ENCODE results near the gene APBA3.

APBA3 gene

GRCh38 chr19:3725640-3726310 is 35.7 kb downstream of the APBA3 start:
- peak; percentile 63 for ATAC-seq
- no peak for TF ChIP-seq ZC3H10 (CRISPR knock-in tag; IDR thresholded peaks at IDR 0.05)
- TF ChIP-seq ZNF8 (CRISPR knock-in tag; IDR thresholded peaks at IDR 0.05) = no peak
- TF ChIP-seq ZFP30 (CRISPR knock-in tag; IDR thresholded peaks at IDR 0.05) = no peak
- TF ChIP-seq OSR1 (CRISPR knock-in tag; IDR thresholded peaks at IDR 0.05) = no peak
- no peak for TF ChIP-seq ESRRG (CRISPR knock-in tag; IDR thresholded peaks at IDR 0.05)
- no peak for TF ChIP-seq PPARA (CRISPR knock-in tag; IDR thresholded peaks at IDR 0.05; ENCODE audit: borderline replicate concordance)
- TF ChIP-seq, protein P1, sequence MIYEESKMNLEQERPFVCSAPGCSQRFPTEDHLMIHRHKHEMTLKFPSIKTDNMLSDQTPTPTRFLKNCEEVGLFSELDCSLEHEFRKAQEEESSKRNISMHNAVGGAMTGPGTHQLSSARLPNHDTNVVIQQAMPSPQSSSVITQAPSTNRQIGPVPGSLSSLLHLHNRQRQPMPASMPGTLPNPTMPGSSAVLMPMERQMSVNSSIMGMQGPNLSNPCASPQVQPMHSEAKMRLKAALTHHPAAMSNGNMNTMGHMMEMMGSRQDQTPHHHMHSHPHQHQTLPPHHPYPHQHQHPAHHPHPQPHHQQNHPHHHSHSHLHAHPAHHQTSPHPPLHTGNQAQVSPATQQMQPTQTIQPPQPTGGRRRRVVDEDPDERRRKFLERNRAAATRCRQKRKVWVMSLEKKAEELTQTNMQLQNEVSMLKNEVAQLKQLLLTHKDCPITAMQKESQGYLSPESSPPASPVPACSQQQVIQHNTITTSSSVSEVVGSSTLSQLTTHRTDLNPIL (CRISPR knock-in tag; IDR thresholded peaks at IDR 0.05; ENCODE audit: low read depth) = no peak
- TF ChIP-seq SNAI2 (CRISPR knock-in tag; IDR thresholded peaks at IDR 0.05) = no peak
- TF ChIP-seq, protein P2, sequence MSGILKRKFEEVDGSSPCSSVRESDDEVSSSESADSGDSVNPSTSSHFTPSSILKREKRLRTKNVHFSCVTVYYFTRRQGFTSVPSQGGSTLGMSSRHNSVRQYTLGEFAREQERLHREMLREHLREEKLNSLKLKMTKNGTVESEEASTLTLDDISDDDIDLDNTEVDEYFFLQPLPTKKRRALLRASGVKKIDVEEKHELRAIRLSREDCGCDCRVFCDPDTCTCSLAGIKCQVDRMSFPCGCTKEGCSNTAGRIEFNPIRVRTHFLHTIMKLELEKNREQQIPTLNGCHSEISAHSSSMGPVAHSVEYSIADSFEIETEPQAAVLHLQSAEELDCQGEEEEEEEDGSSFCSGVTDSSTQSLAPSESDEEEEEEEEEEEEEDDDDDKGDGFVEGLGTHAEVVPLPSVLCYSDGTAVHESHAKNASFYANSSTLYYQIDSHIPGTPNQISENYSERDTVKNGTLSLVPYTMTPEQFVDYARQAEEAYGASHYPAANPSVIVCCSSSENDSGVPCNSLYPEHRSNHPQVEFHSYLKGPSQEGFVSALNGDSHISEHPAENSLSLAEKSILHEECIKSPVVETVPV (CRISPR knock-in tag; IDR thresholded peaks at IDR 0.05) = no peak
- TF ChIP-seq TOX (CRISPR knock-in tag; IDR thresholded peaks at IDR 0.05; ENCODE audit: borderline replicate concordance) = no peak

DNA sequence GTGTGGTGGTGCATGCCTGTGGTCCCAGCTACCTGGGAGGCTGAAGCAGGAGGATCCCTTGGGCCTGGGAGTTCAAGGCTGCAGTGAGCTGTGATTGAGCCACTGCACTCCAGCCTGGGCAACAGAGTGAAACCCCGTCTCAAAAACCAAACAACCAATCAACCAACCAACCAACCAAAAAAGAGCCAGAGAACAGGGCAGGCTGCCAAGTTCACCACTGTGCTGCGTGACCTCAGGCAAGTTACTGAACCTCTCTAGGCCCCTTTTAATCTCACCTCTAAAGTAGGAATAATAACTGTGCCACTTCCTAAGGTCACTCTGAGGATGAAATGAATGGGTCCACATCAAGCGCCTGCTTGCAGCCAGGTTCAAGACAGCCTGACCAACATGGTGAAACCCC is 36.4 kb downstream of the APBA3 start:
- TF ChIP-seq PPARA (CRISPR knock-in tag; IDR thresholded peaks at IDR 0.05; ENCODE audit: borderline replicate concordance) (no peak), ARNTL (CRISPR knock-in tag; IDR thresholded peaks at IDR 0.05; ENCODE audit: borderline replicate concordance, low read depth) (no peak), SNAI2 (CRISPR knock-in tag; IDR thresholded peaks at IDR 0.05) (no peak), RARB (CRISPR knock-in tag; IDR thresholded peaks at IDR 0.05) (no peak), TOX (CRISPR knock-in tag; IDR thresholded peaks at IDR 0.05; ENCODE audit: borderline replicate concordance) (no peak), ZC3H10 (CRISPR knock-in tag; IDR thresholded peaks at IDR 0.05) (no peak), TCF4 (CRISPR knock-in tag; IDR thresholded peaks at IDR 0.05; ENCODE audit: borderline replicate concordance) (no peak), ZFP3 (CRISPR knock-in tag; IDR thresholded peaks at IDR 0.05) (no peak), ESRRG (CRISPR knock-in tag; IDR thresholded peaks at IDR 0.05) (no peak), ZNF565 (CRISPR knock-in tag; conservative IDR thresholded peaks at IDR 0.05; ENCODE audit: low read depth) (no peak), GLIS3 (CRISPR knock-in tag; IDR thresholded peaks at IDR 0.05) (no peak), BACH2 (CRISPR knock-in tag; IDR thresholded peaks at IDR 0.05; ENCODE audit: borderline replicate concordance) (no peak), ZNF8 (CRISPR knock-in tag; IDR thresholded peaks at IDR 0.05) (no peak), ISL1 (CRISPR knock-in tag; IDR thresholded peaks at IDR 0.05) (no peak), POU6F1 (CRISPR knock-in tag; IDR thresholded peaks at IDR 0.05; ENCODE audit: borderline replicate concordance, low read depth) (no peak)
- no peak for ATAC-seq

GRCh38 chr19:3723883-3724282 is 37.6 kb downstream of the APBA3 start:
- ATAC-seq = no peak
- no peak for TF ChIP-seq ZFP3 (CRISPR knock-in tag; IDR thresholded peaks at IDR 0.05)
- TF ChIP-seq ZNF70 (CRISPR knock-in tag; IDR thresholded peaks at IDR 0.05) = no peak
- no peak for TF ChIP-seq CSDC2 (CRISPR knock-in tag; IDR thresholded peaks at IDR 0.05)
- TF ChIP-seq TCF4 (CRISPR knock-in tag; IDR thresholded peaks at IDR 0.05; ENCODE audit: borderline replicate concordance) = no peak
- TF ChIP-seq PATZ1 (CRISPR knock-in tag; IDR thresholded peaks at IDR 0.05; ENCODE audit: borderline replicate concordance) = no peak
- TF ChIP-seq TOX (CRISPR knock-in tag; IDR thresholded peaks at IDR 0.05; ENCODE audit: borderline replicate concordance) = no peak
- TF ChIP-seq GLIS3 (CRISPR knock-in tag; IDR thresholded peaks at IDR 0.05) = no peak
- TF ChIP-seq, protein P3, sequence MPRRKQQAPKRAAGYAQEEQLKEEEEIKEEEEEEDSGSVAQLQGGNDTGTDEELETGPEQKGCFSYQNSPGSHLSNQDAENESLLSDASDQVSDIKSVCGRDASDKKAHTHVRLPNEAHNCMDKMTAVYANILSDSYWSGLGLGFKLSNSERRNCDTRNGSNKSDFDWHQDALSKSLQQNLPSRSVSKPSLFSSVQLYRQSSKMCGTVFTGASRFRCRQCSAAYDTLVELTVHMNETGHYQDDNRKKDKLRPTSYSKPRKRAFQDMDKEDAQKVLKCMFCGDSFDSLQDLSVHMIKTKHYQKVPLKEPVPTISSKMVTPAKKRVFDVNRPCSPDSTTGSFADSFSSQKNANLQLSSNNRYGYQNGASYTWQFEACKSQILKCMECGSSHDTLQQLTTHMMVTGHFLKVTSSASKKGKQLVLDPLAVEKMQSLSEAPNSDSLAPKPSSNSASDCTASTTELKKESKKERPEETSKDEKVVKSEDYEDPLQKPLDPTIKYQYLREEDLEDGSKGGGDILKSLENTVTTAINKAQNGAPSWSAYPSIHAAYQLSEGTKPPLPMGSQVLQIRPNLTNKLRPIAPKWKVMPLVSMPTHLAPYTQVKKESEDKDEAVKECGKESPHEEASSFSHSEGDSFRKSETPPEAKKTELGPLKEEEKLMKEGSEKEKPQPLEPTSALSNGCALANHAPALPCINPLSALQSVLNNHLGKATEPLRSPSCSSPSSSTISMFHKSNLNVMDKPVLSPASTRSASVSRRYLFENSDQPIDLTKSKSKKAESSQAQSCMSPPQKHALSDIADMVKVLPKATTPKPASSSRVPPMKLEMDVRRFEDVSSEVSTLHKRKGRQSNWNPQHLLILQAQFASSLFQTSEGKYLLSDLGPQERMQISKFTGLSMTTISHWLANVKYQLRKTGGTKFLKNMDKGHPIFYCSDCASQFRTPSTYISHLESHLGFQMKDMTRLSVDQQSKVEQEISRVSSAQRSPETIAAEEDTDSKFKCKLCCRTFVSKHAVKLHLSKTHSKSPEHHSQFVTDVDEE (CRISPR knock-in tag; IDR thresholded peaks at IDR 0.05) = no peak
- TF ChIP-seq, protein P2 (CRISPR knock-in tag; IDR thresholded peaks at IDR 0.05) = no peak
- TF ChIP-seq ZNF8 (CRISPR knock-in tag; IDR thresholded peaks at IDR 0.05) = no peak
- TF ChIP-seq, protein P1 (CRISPR knock-in tag; IDR thresholded peaks at IDR 0.05; ENCODE audit: low read depth) = no peak
- TF ChIP-seq ZC3H10 (CRISPR knock-in tag; IDR thresholded peaks at IDR 0.05) = no peak
- no peak for TF ChIP-seq BACH2 (CRISPR knock-in tag; IDR thresholded peaks at IDR 0.05; ENCODE audit: borderline replicate concordance)
- TF ChIP-seq ZFP30 (CRISPR knock-in tag; IDR thresholded peaks at IDR 0.05) = no peak
- TF ChIP-seq PPARA (CRISPR knock-in tag; IDR thresholded peaks at IDR 0.05; ENCODE audit: borderline replicate concordance) = no peak
- no peak for TF ChIP-seq ARNTL (CRISPR knock-in tag; IDR thresholded peaks at IDR 0.05; ENCODE audit: borderline replicate concordance, low read depth)
- TF ChIP-seq ESRRG (CRISPR knock-in tag; IDR thresholded peaks at IDR 0.05) = no peak
- TF ChIP-seq ZNF565 (CRISPR knock-in tag; conservative IDR thresholded peaks at IDR 0.05; ENCODE audit: low read depth) = no peak

Measured in SK-N-SH treated with all-trans-retinoic acid at 6 μM for 48 hours (cell line).